ENCODE measurements around the gene AMY1A.
"Not testable (repeated sequence)": the region's sequence is repeated elsewhere in the genome, so short reads cannot be mapped to it uniquely, and the experiment has no call there.

Gene AMY1A
- total RNA-seq: 0 reads per million in 4 experiments

- not testable (repeated sequence) for DNase-seq
Observed at GRCh38 chr1:103655460-103655859, at the start of gene AMY1A. AMY1A (plus strand) TSS chr1:103655760; CDS start chr1:103656331, 571 bp downstream.

GRCh38 chr1:103616362-103616761 is 39.2 kb upstream of the AMY1A start:
- DNase-seq: no peak

- not testable (repeated sequence) for DNase-seq
Observed at GRCh38 chr1:103616994-103617477, 38.5 kb upstream of the AMY1A start, which contains the start of gene AMY2A. AMY2A (plus strand) TSS chr1:103617427; CDS start chr1:103617441, 14 bp downstream.

- not testable (repeated sequence) for DNase-seq
Observed at GRCh38 chr1:103627436-103627835, 28.1 kb upstream of the AMY1A start.

GRCh38 chr1:103641194-103641593 is 14.4 kb upstream of the AMY1A start:
- DNase-seq: not testable (repeated sequence)

GRCh38 chr1:103643908-103644307 is 11.7 kb upstream of the AMY1A start:
- not testable (repeated sequence) for DNase-seq

GRCh38 chr1:103650305-103650704 is 5.3 kb upstream of the AMY1A start:
- DNase-seq: not testable (repeated sequence)

- not testable (repeated sequence) for DNase-seq
Observed at GRCh38 chr1:103650889-103651288, 4.7 kb upstream of the AMY1A start.

GRCh38 chr1:103654133-103654532 is 1.4 kb upstream of the AMY1A start:
- not testable (repeated sequence) for DNase-seq

- DNase-seq: not testable (repeated sequence)
Observed at GRCh38 chr1:103676335-103676734, 20.8 kb downstream of the AMY1A start.

GRCh38 chr1:103696110-103696509 is 40.5 kb downstream of the AMY1A start, which contains the start of gene AMY1B:
AMY1B (minus strand) TSS chr1:103696210; CDS start chr1:103695639, 571 bp downstream.
- DNase-seq: not testable (repeated sequence)

GRCh38 chr1:103697430-103697829 is 41.9 kb downstream of the AMY1A start:
- DNase-seq: not testable (repeated sequence)

- DNase-seq: not testable (repeated sequence)
Observed at GRCh38 chr1:103700669-103701068, 45.1 kb downstream of the AMY1A start.

- DNase-seq: not testable (repeated sequence)
Observed at GRCh38 chr1:103701256-103701655, 45.7 kb downstream of the AMY1A start.

- DNase-seq: not testable (repeated sequence)
Observed at GRCh38 chr1:103707670-103708069, 52.1 kb downstream of the AMY1A start.

GRCh38 chr1:103710381-103710780 is 54.8 kb downstream of the AMY1A start:
- not testable (repeated sequence) for DNase-seq

Data from effector CD8-positive, alpha-beta T cell (primary cell).